HepG2 (cell line): ENCODE results near the gene RBM47. TPM values are rescaled to one million over a fixed set of nuclear protein-coding genes. Genes with fewer than 3 reads are reported as not detected.

ENCODE experiments used
- ARID5B ChIP-seq: IDR thresholded peaks from 2 replicates; pipeline ENCODE4 v1.4.0; 2020; ENCODE audit warnings: mild to moderate bottlenecking, missing genetic modification reagents
- CBX5 ChIP-seq: sonication (generic); formaldehyde crosslinking; IDR thresholded peaks from 2 replicates; pipeline ENCODE4 v1.4.0; 2020; ENCODE audit warnings: missing genetic modification reagents, borderline replicate concordance
- CEBPB ChIP-seq: IDR thresholded peaks from 2 replicates; pipeline ENCODE4 v1.6.1; 2011; ENCODE audit warnings: low read depth, low read length, improper control_type of control experiment, borderline replicate concordance
- CEBPG ChIP-seq: IDR thresholded peaks from 2 replicates; pipeline ENCODE4 v1.6.1; 2016
- ELF3 ChIP-seq: IDR thresholded peaks from 2 replicates; pipeline ENCODE4 v1.6.1; 2016; ENCODE audit warnings: missing genetic modification reagents, missing compliant biosample characterization
- FLYWCH1 ChIP-seq: sonication (generic); formaldehyde crosslinking; IDR thresholded peaks from 2 replicates; pipeline ENCODE4 v1.8.1; 2023; ENCODE audit warnings: mild to moderate bottlenecking, missing genetic modification reagents
- NFE2 ChIP-seq: sonication (generic); formaldehyde crosslinking; IDR thresholded peaks from 2 replicates; pipeline ENCODE4 v1.4.0; 2020; ENCODE audit warnings: missing genetic modification reagents
- RCOR2 ChIP-seq: IDR thresholded peaks from 2 replicates; pipeline ENCODE4 v1.6.1; 2016; ENCODE audit warnings: missing biosample characterization, missing genetic modification reagents
- RFX1 ChIP-seq: fragments of 450-650 bp; IDR thresholded peaks from 2 replicates; pipeline ENCODE4 v1.6.1; 2017
- SCMH1 ChIP-seq: sonication (generic); formaldehyde crosslinking; IDR thresholded peaks from 2 replicates; pipeline ENCODE4 v1.9.0; 2021; ENCODE audit warnings: missing genetic modification reagents, mild to moderate bottlenecking, borderline replicate concordance
- TEAD3 ChIP-seq: optimal IDR thresholded peaks from 2 replicates; pipeline ENCODE3; 2016; ENCODE audit warnings: borderline replicate concordance
- TP53 ChIP-seq: sonication (generic); formaldehyde crosslinking; conservative IDR thresholded peaks from 2 replicates; pipeline ENCODE4 v1.4.0; 2020; ENCODE audit warnings: missing genetic modification reagents
- U2AF1 ChIP-seq: fragments of 200-400 bp; formaldehyde crosslinking; optimal IDR thresholded peaks from 2 replicates; pipeline ENCODE3; 2017; ENCODE audit warnings: mild to moderate bottlenecking, low read depth, low read length
- ZBTB33 ChIP-seq: sonication (generic); formaldehyde crosslinking; IDR thresholded peaks from 2 replicates; pipeline ENCODE4 v1.4.0; 2020; ENCODE audit warnings: missing genetic modification reagents
- ZNF839 ChIP-seq: sonication (generic); formaldehyde crosslinking; IDR thresholded peaks from 2 replicates; pipeline ENCODE4 v1.4.0; 2020; ENCODE audit warnings: missing genetic modification reagents, mild to moderate bottlenecking, borderline replicate concordance
- polyA plus RNA-seq, 8 experiments: library from polyadenylated mRNA; depleted of rRNA in 3 of 8; stranded (reverse) in 7 of 8; unstranded in 1 of 8; fragments of >200 nt; fragmentation: Illumina TruSeq in 4 of 8; extraction: Trizol in 4 of 8; gene quantifications; 2 replicates each; pipeline versions ENCODE4 v1.2.1 to v1.2.3, GENCODE V29; 2011 to 2016; ENCODE audit warnings: low read depth in 4 of 8, missing spikeins in 1 of 8, mixed read lengths in 1 of 8; ENCODE audit not compliant: insufficient read depth in 1 of 8
- total RNA-seq, 5 experiments: library from RNA; depleted of rRNA; stranded (reverse); fragments of >200 nt; fragmentation: Illumina TruSeq; extraction: Trizol; gene quantifications; 2 replicates each; pipeline ENCODE4 v1.2.3, GENCODE V29; 2016; ENCODE audit warnings: low read depth in 1 of 5
- TF ChIP-seq, protein P1 (sequence below): sonication (generic); formaldehyde crosslinking; IDR thresholded peaks from 2 replicates; pipeline ENCODE4 v1.9.0; 2022; ENCODE audit warnings: missing genetic modification reagents, mild to moderate bottlenecking, borderline replicate concordance
- TF ChIP-seq, protein P2 (sequence below): sonication (generic); formaldehyde crosslinking; conservative IDR thresholded peaks from 2 replicates; pipeline ENCODE4 v1.4.0; 2020; ENCODE audit warnings: missing genetic modification reagents
- TF ChIP-seq, protein P3 (sequence below): sonication (generic); formaldehyde crosslinking; conservative IDR thresholded peaks from 2 replicates; pipeline ENCODE4 v1.8.0; 2022; ENCODE audit warnings: mild to moderate bottlenecking, moderate library complexity, missing genetic modification reagents
- TF ChIP-seq, protein P4 (sequence below): sonication (generic); formaldehyde crosslinking; IDR thresholded peaks from 2 replicates; pipeline ENCODE4 v1.4.0; 2020; ENCODE audit warnings: low read depth, mild to moderate bottlenecking, missing genetic modification reagents

RBM47 gene
- total and polyA plus RNA-seq, 2 of the 13 experiments (the other 11 are each of a cell fraction or from before 2014, with no cell fraction given), result 1.2 to 2.5 TPM

GRCh38 chr4:40403081-40403480, 226.6 kb downstream of the RBM47 start (continued):
- TF ChIP-seq, protein P1, sequence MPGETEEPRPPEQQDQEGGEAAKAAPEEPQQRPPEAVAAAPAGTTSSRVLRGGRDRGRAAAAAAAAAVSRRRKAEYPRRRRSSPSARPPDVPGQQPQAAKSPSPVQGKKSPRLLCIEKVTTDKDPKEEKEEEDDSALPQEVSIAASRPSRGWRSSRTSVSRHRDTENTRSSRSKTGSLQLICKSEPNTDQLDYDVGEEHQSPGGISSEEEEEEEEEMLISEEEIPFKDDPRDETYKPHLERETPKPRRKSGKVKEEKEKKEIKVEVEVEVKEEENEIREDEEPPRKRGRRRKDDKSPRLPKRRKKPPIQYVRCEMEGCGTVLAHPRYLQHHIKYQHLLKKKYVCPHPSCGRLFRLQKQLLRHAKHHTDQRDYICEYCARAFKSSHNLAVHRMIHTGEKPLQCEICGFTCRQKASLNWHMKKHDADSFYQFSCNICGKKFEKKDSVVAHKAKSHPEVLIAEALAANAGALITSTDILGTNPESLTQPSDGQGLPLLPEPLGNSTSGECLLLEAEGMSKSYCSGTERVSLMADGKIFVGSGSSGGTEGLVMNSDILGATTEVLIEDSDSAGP, result no peak
- peak; percentile 17; the same call in 1 of the 2 replicates for TF ChIP-seq ARID5B
- TF ChIP-seq, protein P2, sequence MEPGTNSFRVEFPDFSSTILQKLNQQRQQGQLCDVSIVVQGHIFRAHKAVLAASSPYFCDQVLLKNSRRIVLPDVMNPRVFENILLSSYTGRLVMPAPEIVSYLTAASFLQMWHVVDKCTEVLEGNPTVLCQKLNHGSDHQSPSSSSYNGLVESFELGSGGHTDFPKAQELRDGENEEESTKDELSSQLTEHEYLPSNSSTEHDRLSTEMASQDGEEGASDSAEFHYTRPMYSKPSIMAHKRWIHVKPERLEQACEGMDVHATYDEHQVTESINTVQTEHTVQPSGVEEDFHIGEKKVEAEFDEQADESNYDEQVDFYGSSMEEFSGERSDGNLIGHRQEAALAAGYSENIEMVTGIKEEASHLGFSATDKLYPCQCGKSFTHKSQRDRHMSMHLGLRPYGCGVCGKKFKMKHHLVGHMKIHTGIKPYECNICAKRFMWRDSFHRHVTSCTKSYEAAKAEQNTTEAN (CRISPR knock-in tag), result no peak
- no peak for TF ChIP-seq ZNF839 (CRISPR knock-in tag)
- TF ChIP-seq ZBTB33 (CRISPR knock-in tag), result no peak
- no peak for TF ChIP-seq NFE2 (CRISPR knock-in tag)
- no peak for TF ChIP-seq U2AF1
- TF ChIP-seq CEBPB, result peak; percentile 44; the same call in 1 of the 2 replicates
- TF ChIP-seq ELF3 (CRISPR knock-in tag), result no peak
- peak; percentile 50 for TF ChIP-seq CEBPG (CRISPR knock-in tag)
- TF ChIP-seq, protein P3, sequence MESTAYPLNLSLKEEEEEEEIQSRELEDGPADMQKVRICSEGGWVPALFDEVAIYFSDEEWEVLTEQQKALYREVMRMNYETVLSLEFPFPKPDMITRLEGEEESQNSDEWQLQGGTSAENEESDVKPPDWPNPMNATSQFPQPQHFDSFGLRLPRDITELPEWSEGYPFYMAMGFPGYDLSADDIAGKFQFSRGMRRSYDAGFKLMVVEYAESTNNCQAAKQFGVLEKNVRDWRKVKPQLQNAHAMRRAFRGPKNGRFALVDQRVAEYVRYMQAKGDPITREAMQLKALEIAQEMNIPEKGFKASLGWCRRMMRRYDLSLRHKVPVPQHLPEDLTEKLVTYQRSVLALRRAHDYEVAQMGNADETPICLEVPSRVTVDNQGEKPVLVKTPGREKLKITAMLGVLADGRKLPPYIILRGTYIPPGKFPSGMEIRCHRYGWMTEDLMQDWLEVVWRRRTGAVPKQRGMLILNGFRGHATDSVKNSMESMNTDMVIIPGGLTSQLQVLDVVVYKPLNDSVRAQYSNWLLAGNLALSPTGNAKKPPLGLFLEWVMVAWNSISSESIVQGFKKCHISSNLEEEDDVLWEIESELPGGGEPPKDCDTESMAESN (CRISPR knock-in tag), result no peak
- no peak for TF ChIP-seq SCMH1
- TF ChIP-seq CBX5, result no peak
- no peak for TF ChIP-seq TP53 (CRISPR knock-in tag)
- TF ChIP-seq TEAD3, result peak; percentile 39
- TF ChIP-seq, protein P4, sequence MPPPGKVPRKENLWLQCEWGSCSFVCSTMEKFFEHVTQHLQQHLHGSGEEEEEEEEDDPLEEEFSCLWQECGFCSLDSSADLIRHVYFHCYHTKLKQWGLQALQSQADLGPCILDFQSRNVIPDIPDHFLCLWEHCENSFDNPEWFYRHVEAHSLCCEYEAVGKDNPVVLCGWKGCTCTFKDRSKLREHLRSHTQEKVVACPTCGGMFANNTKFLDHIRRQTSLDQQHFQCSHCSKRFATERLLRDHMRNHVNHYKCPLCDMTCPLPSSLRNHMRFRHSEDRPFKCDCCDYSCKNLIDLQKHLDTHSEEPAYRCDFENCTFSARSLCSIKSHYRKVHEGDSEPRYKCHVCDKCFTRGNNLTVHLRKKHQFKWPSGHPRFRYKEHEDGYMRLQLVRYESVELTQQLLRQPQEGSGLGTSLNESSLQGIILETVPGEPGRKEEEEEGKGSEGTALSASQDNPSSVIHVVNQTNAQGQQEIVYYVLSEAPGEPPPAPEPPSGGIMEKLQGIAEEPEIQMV (CRISPR knock-in tag), result no peak
- no peak for TF ChIP-seq RFX1
- TF ChIP-seq FLYWCH1 (CRISPR knock-in tag), result no peak
- TF ChIP-seq RCOR2 (CRISPR knock-in tag), result no peak
